GM12878 (cell line): ENCODE data around the gene SERPINF2. TPM values are rescaled to one million over a fixed set of nuclear protein-coding genes. Genes with fewer than 3 reads are reported as not detected.

Experiments used
- ATAC-seq: fragments of 200-7000 bp; cut with Tn5 transposase; 3 replicates; pipeline ENCODE4 v1.9.1; 2020; ENCODE audit warnings: mild to moderate bottlenecking, moderate library complexity
- BruUV-seq: library from RNA; stranded (reverse); fragments of 400-500 nt; replicated peaks from 2 replicates; lab custom pipeline; 2021; lab: Mats Ljungman, UMichigan
- CTCF ChIA-PET: fragments of 300-600 bp; sonication (Branson Sonifier 250); formaldehyde crosslinking; extraction: SDS; loops from one replicate; lab custom pipeline; 2021; ENCODE audit warnings: inconsistent platforms; lab: Yijun Ruan, JAX
- POLR2A ChIA-PET: fragments of 350-600 bp; formaldehyde crosslinking; extraction: SDS; loops from one replicate; lab custom pipeline; 2021; ENCODE audit warnings: inconsistent platforms; lab: Charles Lee
- RAD21 ChIA-PET: fragments of 300-600 bp; sonication (Branson Sonifier 250); formaldehyde crosslinking; loops from one replicate; lab custom pipeline; 2023; ENCODE audit warnings: antibody characterized with exemption; ENCODE audit not compliant: unreplicated experiment; lab: Charles Lee
- SMC1A ChIA-PET: fragments of 300-600 bp; sonication (Branson Sonifier 250); formaldehyde crosslinking; loops from one replicate; lab custom pipeline; 2023; ENCODE audit not compliant: unreplicated experiment, uncharacterized antibody; lab: Charles Lee
- DNase-seq: peaks from one replicate; pipeline ENCODE4 v3.0.0-alpha.2; 2011; ENCODE audit warnings: low read depth, low spot score
- FAIRE-seq: peaks from 3 replicates; lab custom pipeline; 2011; peaks lifted over from hg19 to GRCh38; lab: Jason Lieb, UNC
- H2AFZ ChIP-seq: 2 replicates; pipeline ENCODE4 v1.6.0; 2011; ENCODE audit warnings: low read depth, low read length, control low read depth; ENCODE audit not compliant: control insufficient read depth
- H3K27ac ChIP-seq: 2 replicates; pipeline ENCODE4 v1.5.1; 2011; ENCODE audit warnings: control low read depth; ENCODE audit not compliant: control insufficient read depth, insufficient read depth
- H3K27me3 ChIP-seq, 2 experiments: replicated peaks in 1 of 2; 2 replicates each; pipeline versions ENCODE4 v1.6.0 to v1.6.1; 2011; ENCODE audit warnings: low read length in 1 of 2; ENCODE audit not compliant: control insufficient read depth in 2 of 2, insufficient read depth in 2 of 2
- H3K36me3 ChIP-seq, 2 experiments: 2 replicates each; pipeline ENCODE4 v1.5.1; 2011; ENCODE audit warnings: low read length in 1 of 2; ENCODE audit not compliant: control insufficient read depth in 2 of 2, insufficient read depth in 2 of 2
- H3K4me1 ChIP-seq: 2 replicates; pipeline ENCODE4 v1.6.1; 2011; ENCODE audit warnings: mild to moderate bottlenecking, low read length, moderate library complexity, mixed read lengths; ENCODE audit not compliant: control insufficient read depth, insufficient read depth
- H3K4me2 ChIP-seq: 2 replicates; pipeline ENCODE4 v1.6.0; 2011; ENCODE audit warnings: control low read depth; ENCODE audit not compliant: control insufficient read depth, insufficient read depth
- H3K4me3 ChIP-seq: fragments of 200-600 bp; sonication (generic); 2 replicates; pipeline ENCODE4 v1.5.1; 2016
- H3K79me2 ChIP-seq: 2 replicates; pipeline ENCODE4 v1.6.0; 2011; ENCODE audit warnings: low read length; ENCODE audit not compliant: control insufficient read depth, insufficient read depth
- H3K9ac ChIP-seq: 2 replicates; pipeline ENCODE4 v1.8.0; 2011; ENCODE audit warnings: low read length, control low read depth, mixed read lengths; ENCODE audit not compliant: control insufficient read depth, insufficient read depth
- H3K9me3 ChIP-seq: replicated peaks from 3 replicates; pipeline ENCODE4 v1.5.1; 2011; ENCODE audit warnings: mild to moderate bottlenecking, low read length; ENCODE audit not compliant: control insufficient read depth, insufficient read depth
- H4K20me1 ChIP-seq: 2 replicates; pipeline ENCODE4 v1.6.0; 2011; ENCODE audit not compliant: control insufficient read depth, insufficient read depth
- BACH1 ChIP-seq: fragments of 450-650 bp; IDR thresholded peaks from 2 replicates; pipeline ENCODE4 v1.6.1; 2017; ENCODE audit warnings: mild to moderate bottlenecking, borderline replicate concordance
- BCL3 ChIP-seq: IDR thresholded peaks from 2 replicates; pipeline ENCODE4 v1.6.1; 2011; ENCODE audit warnings: borderline replicate concordance, low read depth, mild to moderate bottlenecking, moderate library complexity, low read length; ENCODE audit not compliant: insufficient read depth, poor library complexity, severe bottlenecking
- CHD1 ChIP-seq: IDR thresholded peaks from 2 replicates; pipeline ENCODE4 v1.6.1; 2012; ENCODE audit warnings: low read depth, low read length, improper control_type of control experiment
- CREB1 ChIP-seq: IDR thresholded peaks from 2 replicates; pipeline ENCODE4 v1.6.1; 2012; ENCODE audit warnings: low read depth, mild to moderate bottlenecking, inconsistent platforms
- ESRRA ChIP-seq: IDR thresholded peaks from 2 replicates; pipeline ENCODE4 v1.6.1; 2012; ENCODE audit warnings: mild to moderate bottlenecking, low read length, improper control_type of control experiment
- EZH2 ChIP-seq: IDR thresholded peaks from 2 replicates; pipeline ENCODE4 v1.6.1; 2012; ENCODE audit warnings: low read depth, mild to moderate bottlenecking, control low read depth, inconsistent platforms, low read length, borderline replicate concordance; ENCODE audit not compliant: control insufficient read depth
- GABPA ChIP-seq: IDR thresholded peaks from 2 replicates; pipeline ENCODE4 v1.6.1; 2014; ENCODE audit warnings: antibody characterized with exemption, low read depth, mild to moderate bottlenecking, inconsistent platforms
- HDAC2 ChIP-seq: fragments of 200-600 bp; sonication (generic); IDR thresholded peaks from 2 replicates; pipeline ENCODE4 v1.6.1; 2017
- MEF2A ChIP-seq: IDR thresholded peaks from 2 replicates; pipeline ENCODE4 v1.6.1; 2011; ENCODE audit warnings: low read depth, mild to moderate bottlenecking, low read length, moderate library complexity; ENCODE audit not compliant: insufficient read depth
- NFIC ChIP-seq: IDR thresholded peaks from 2 replicates; pipeline ENCODE4 v1.6.1; 2012; ENCODE audit warnings: low read depth, mild to moderate bottlenecking, inconsistent platforms, low read length, moderate library complexity
- NR2C1 ChIP-seq: fragments of 450-650 bp; IDR thresholded peaks from 2 replicates; pipeline ENCODE4 v1.6.1; 2017; ENCODE audit warnings: antibody characterized with exemption, mild to moderate bottlenecking, moderate library complexity
- NRF1 ChIP-seq: conservative IDR thresholded peaks from 2 replicates; pipeline ENCODE4 v1.6.1; 2011; ENCODE audit warnings: mild to moderate bottlenecking, low read depth, low read length, improper control_type of control experiment
- POU2F2 ChIP-seq: IDR thresholded peaks from 3 replicates; pipeline ENCODE4 v1.6.1; 2011; ENCODE audit warnings: low read depth, mild to moderate bottlenecking, low read length, borderline replicate concordance
- SP1 ChIP-seq: IDR thresholded peaks from one replicate; pipeline ENCODE4 v1.6.1; 2011; ENCODE audit warnings: low read depth, low read length
- SREBF2 ChIP-seq: IDR thresholded peaks from 2 replicates; pipeline ENCODE4 v1.6.1; 2012; ENCODE audit warnings: mild to moderate bottlenecking, low read length
- STAT3 ChIP-seq: IDR thresholded peaks from 2 replicates; pipeline ENCODE4 v1.6.1; 2011; ENCODE audit warnings: low read depth, low read length, improper control_type of control experiment
- WGBS: methylation state at CpG from one replicate; pipeline ENCODE4 v1.1.6; 2016; ENCODE audit warnings: low lambda C conversion rate; ENCODE audit not compliant: insufficient replicate concordance, insufficient coverage; ENCODE audit errors: missing lambda C conversion rate; 5-methylcytosine and 5-hydroxymethylcytosine counted together
- in situ Hi-C: fragments of 300-500 bp; cut with MboI; formaldehyde crosslinking; loops from 9 replicates; pipeline ENCODE4 v1.14.3; 2018; ENCODE audit warnings: mixed read lengths
- intact Hi-C: fragments of 100-400 bp; cut with micrococcal nuclease; formaldehyde crosslinking; loops from one replicate; pipeline ENCODE4 v1.14.2; 2022; ENCODE audit not compliant: unreplicated experiment
- polyA plus RNA-seq, 11 experiments: library from polyadenylated mRNA; depleted of rRNA in 4 of 11; unstranded in 6 of 11; stranded (reverse) in 5 of 11; fragments of >200 nt; fragmentation: Nextera tagmentation in 4 of 11; fragmentation: Illumina TruSeq in 1 of 11; extraction: Ambion mirVana in 4 of 11; extraction: Trizol in 1 of 11; gene quantifications; 1 replicate in 1 of 11; 2 replicates in 10 of 11; pipeline versions ENCODE4 v1.2.1 to v1.2.3, GENCODE V29; 2011 to 2016; ENCODE audit warnings: inconsistent platforms in 2 of 11, missing spikeins in 2 of 11, low read depth in 1 of 11
- total RNA-seq, 4 experiments: library from RNA; depleted of rRNA in 3 of 4; stranded (reverse); fragments of >200 nt in 3 of 4; fragmentation: Illumina TruSeq in 1 of 4; extraction: Trizol in 1 of 4; gene quantifications; 2 replicates each; pipeline versions ENCODE4 v1.2.1 to v1.2.3, GENCODE V29; 2013 to 2021

The SERPINF2 gene
- total and polyA plus RNA-seq, 10 of the 15 experiments (the other 5 are each of a cell fraction or from before 2014, with no cell fraction given), result 0.04 to 0.21 (median 0.12) TPM; not detected in 6

- 76% methylated on average over 10 of the region's 10 CpGs for WGBS
- Histone ChIP-seq H3K4me1 (no peaks in the 10 kb centered on the region), H3K4me3 (no peak overlapping the region), H3K79me2 (no peaks in the 10 kb centered on the region), H3K36me3 (peaks cover 5 to 7% of the 10 kb centered on the region in 2 experiments; a peak in 3 of 4 replicates), H3K9ac (no peak overlapping the region), H3K27me3 (no peaks in the 10 kb centered on the region), H3K4me2 (no peak overlapping the region), H4K20me1 (no peaks in the 10 kb centered on the region), H2AFZ (no peak overlapping the region), H3K9me3 (no peaks in the 10 kb centered on the region), H3K27ac (no peak overlapping the region)
- TF ChIP-seq CHD1 (no peak), POU2F2 (no peak), NRF1 (no peak), NR2C1 (no peak), MEF2A (no peak), NFIC (no peak), STAT3 (no peak), BCL3 (no peak), ESRRA (no peak), GABPA (no peak), CREB1 (no peak), HDAC2 (no peak), BACH1 (no peak), SREBF2 (no peak), EZH2 (no peak), SP1 (no peak)
- ChIA-PET POLR2A (no interaction called here), CTCF (interaction anchor here (1.0 to 1.6 kb wide), 3 partner anchors 14 to 55 kb away, joined by 3 to 5 read pairs (median 3); partner anchors contain the start of gene SERPINF1), RAD21 (no interaction called here), SMC1A (interaction anchor here (1.6 kb wide), 1 partner anchor 55 kb away, joined by 7 read pairs; no protein-coding TSS in a partner anchor)
- no peak for FAIRE-seq
- no peak for DNase-seq
- in situ Hi-C loops (no loop called here), intact Hi-C loops (no loop called here)
- BruUV-seq, result no TSS peak
- no peak for ATAC-seq
Observed at GRCh38 chr17:1776328-1776727, 33.7 kb downstream of the SERPINF2 start.
